Measurements from ENCODE around the gene KRTAP2-4.

The KRTAP2-4 gene

GRCh38 chr17:41019415-41019814 is 46.3 kb downstream of the KRTAP2-4 start:
- TF ChIP-seq ZBTB7A (IDR thresholded peaks at IDR 0.05; ENCODE audit: low read depth), result no peak
- no peak for TF ChIP-seq CEBPB (IDR thresholded peaks at IDR 0.05)
- peak; percentile 84 for TF ChIP-seq TCF12 (IDR thresholded peaks at IDR 0.05; ENCODE audit: low read depth)
- TF ChIP-seq RAD21 (IDR thresholded peaks at IDR 0.05; ENCODE audit: low read depth), result no peak
- TF ChIP-seq NFIC (IDR thresholded peaks at IDR 0.05), result peak; percentile 62
- TF ChIP-seq TAF1 (IDR thresholded peaks at IDR 0.05; ENCODE audit: low read depth), result no peak
- no peak for TF ChIP-seq CREB1 (IDR thresholded peaks at IDR 0.05; ENCODE audit: low read depth)
- no peak for TF ChIP-seq EGR1 (IDR thresholded peaks at IDR 0.05)
- TF ChIP-seq TEAD4 (IDR thresholded peaks at IDR 0.05), result no peak; the same call in 1 of the 2 replicates
- TF ChIP-seq FOXM1 (IDR thresholded peaks at IDR 0.05; ENCODE audit: borderline replicate concordance, low read depth), result peak; percentile 68; the same call in 1 of the 2 replicates
- TF ChIP-seq USF1 (IDR thresholded peaks at IDR 0.05), result no peak
- peak; percentile 80 for TF ChIP-seq EP300 (IDR thresholded peaks at IDR 0.05; ENCODE audit: borderline replicate concordance)
- no peak for TF ChIP-seq REST (IDR thresholded peaks at IDR 0.05; ENCODE audit: low read depth)
- TF ChIP-seq YY1 (IDR thresholded peaks at IDR 0.05; ENCODE audit: low read depth), result no peak
- TF ChIP-seq MAX (IDR thresholded peaks at IDR 0.05), result no peak

GRCh38 chr17:41018541-41018940 is 47.1 kb downstream of the KRTAP2-4 start:
- no peak for TF ChIP-seq ZBTB7A (IDR thresholded peaks at IDR 0.05; ENCODE audit: low read depth)
- no peak for TF ChIP-seq REST (IDR thresholded peaks at IDR 0.05; ENCODE audit: low read depth)

GRCh38 chr17:41016578-41017215 is 49.0 kb downstream of the KRTAP2-4 start:
- TF ChIP-seq MAX (IDR thresholded peaks at IDR 0.05), result no peak
- TF ChIP-seq FOXM1 (IDR thresholded peaks at IDR 0.05; ENCODE audit: borderline replicate concordance, low read depth), result no peak
- TF ChIP-seq TEAD4 (IDR thresholded peaks at IDR 0.05), result no peak
- TF ChIP-seq USF1 (IDR thresholded peaks at IDR 0.05), result no peak
- TF ChIP-seq TAF1 (IDR thresholded peaks at IDR 0.05; ENCODE audit: low read depth), result no peak
- no peak for TF ChIP-seq YY1 (IDR thresholded peaks at IDR 0.05; ENCODE audit: low read depth)
- TF ChIP-seq NFIC (IDR thresholded peaks at IDR 0.05), result no peak
- TF ChIP-seq ZBTB7A (IDR thresholded peaks at IDR 0.05; ENCODE audit: low read depth), result no peak
- no peak for TF ChIP-seq CEBPB (IDR thresholded peaks at IDR 0.05)
- no peak for TF ChIP-seq REST (IDR thresholded peaks at IDR 0.05; ENCODE audit: low read depth)
- no peak for TF ChIP-seq TCF12 (IDR thresholded peaks at IDR 0.05; ENCODE audit: low read depth)
- TF ChIP-seq EGR1 (IDR thresholded peaks at IDR 0.05), result no peak
- no peak for TF ChIP-seq RAD21 (IDR thresholded peaks at IDR 0.05; ENCODE audit: low read depth)
- TF ChIP-seq CREB1 (IDR thresholded peaks at IDR 0.05; ENCODE audit: low read depth), result no peak

GRCh38 chr17:41015454-41015853 is 50.2 kb downstream of the KRTAP2-4 start:
- TF ChIP-seq FOXM1 (IDR thresholded peaks at IDR 0.05; ENCODE audit: borderline replicate concordance, low read depth), result no peak
- no peak for TF ChIP-seq CREB1 (IDR thresholded peaks at IDR 0.05; ENCODE audit: low read depth)
- no peak for TF ChIP-seq ZBTB7A (IDR thresholded peaks at IDR 0.05; ENCODE audit: low read depth)
- no peak for TF ChIP-seq TEAD4 (IDR thresholded peaks at IDR 0.05)
- TF ChIP-seq EGR1 (IDR thresholded peaks at IDR 0.05), result no peak
- TF ChIP-seq EP300 (IDR thresholded peaks at IDR 0.05; ENCODE audit: borderline replicate concordance), result no peak
- no peak for TF ChIP-seq USF1 (IDR thresholded peaks at IDR 0.05)
- TF ChIP-seq NFIC (IDR thresholded peaks at IDR 0.05), result no peak
- no peak for TF ChIP-seq TCF12 (IDR thresholded peaks at IDR 0.05; ENCODE audit: low read depth)
- TF ChIP-seq YY1 (IDR thresholded peaks at IDR 0.05; ENCODE audit: low read depth), result no peak
- no peak for TF ChIP-seq REST (IDR thresholded peaks at IDR 0.05; ENCODE audit: low read depth)
- no peak for TF ChIP-seq CEBPB (IDR thresholded peaks at IDR 0.05)

Measured in Ishikawa (cell line).